Esophagus muscularis mucosa (tissue), 4 donors: ENCODE results near the gene SLC22A2. TPM values are rescaled to one million over a fixed set of nuclear protein-coding genes. Genes with fewer than 3 reads are reported as not detected.

Source experiments
- DNase-seq: peaks from one replicate; pipeline ENCODE4 v3.0.0-alpha.2; 2017; ENCODE audit errors: extremely low spot score
- H3K27ac ChIP-seq, 4 donors: fragments of 200-600 bp; sonication (generic); replicated peaks in 1 of 4; 1 replicate in 3 of 4; 2 replicates in 1 of 4; pipeline ENCODE4 v1.5.1; 2016 to 2019; ENCODE audit warnings: mild to moderate bottlenecking in 1 of 4
- H3K27me3 ChIP-seq, 4 donors: fragments of 200-600 bp; sonication (generic); one replicate each; pipeline versions ENCODE4 v1.5.1 to v1.6.0; 2016 to 2019
- H3K36me3 ChIP-seq, 4 donors: fragments of 200-600 bp; sonication (generic); one replicate each; pipeline ENCODE4 v1.5.1; 2016 to 2019
- H3K4me1 ChIP-seq, 4 donors: fragments of 200-600 bp; sonication (generic); one replicate each; pipeline ENCODE4 v1.5.1; 2016 to 2019
- H3K4me3 ChIP-seq, 4 donors: fragments of 200-600 bp; sonication (generic); 1 replicate in 2 of 4; 2 replicates in 2 of 4; pipeline ENCODE4 v1.5.1; 2016 to 2019; ENCODE audit warnings: mild to moderate bottlenecking in 4 of 4, moderate library complexity in 1 of 4
- H3K9me3 ChIP-seq, 4 donors: fragments of 200-600 bp; sonication (generic); 1 replicate in 3 of 4; 2 replicates in 1 of 4; pipeline ENCODE4 v1.5.1; 2016 to 2019
- CTCF ChIP-seq, 3 experiments: fragments of 200-600 bp in 2 of 3; fragments of 450-650 bp in 1 of 3; sonication (generic) in 2 of 3; IDR thresholded peaks; one replicate each; pipeline ENCODE4 v1.5.1; 2017 to 2019; ENCODE audit warnings: antibody characterized with exemption in 3 of 3, mild to moderate bottlenecking in 2 of 3, moderate library complexity in 1 of 3
- EP300 ChIP-seq: sonication (generic); formaldehyde crosslinking; IDR thresholded peaks from one replicate; pipeline ENCODE4 v1.6.1; 2017; ENCODE audit warnings: antibody characterized with exemption
- POLR2A ChIP-seq: fragments of 450-650 bp; IDR thresholded peaks from one replicate; pipeline ENCODE4 v1.6.1; 2017; ENCODE audit warnings: antibody characterized with exemption, moderate library complexity, mild to moderate bottlenecking, low read depth
- POLR2AphosphoS5 ChIP-seq, 2 donors: sonication (generic); formaldehyde crosslinking; IDR thresholded peaks; one replicate each; pipeline ENCODE4 v1.6.1; 2017; ENCODE audit warnings: antibody characterized with exemption in 2 of 2
- WGBS: methylation state at CpG from one replicate; pipeline ENCODE4 v1.1.5; 2018; 5-methylcytosine and 5-hydroxymethylcytosine counted together
- intact Hi-C: fragments of 100-400 bp; cut with DNase I; formaldehyde crosslinking; loops from one replicate; pipeline ENCODE4 v1.15.1; 2023
- total RNA-seq, 4 donors: library from RNA; depleted of rRNA; stranded (reverse); fragments of >200 nt; gene quantifications; one replicate each; pipeline versions ENCODE4 v1.1.0 to v1.2.1, GENCODE V29; 2016

SLC22A2 gene
- total RNA-seq, 4 donors from 2014 or later: 0.75 TPM; not detected in 3

DNA sequence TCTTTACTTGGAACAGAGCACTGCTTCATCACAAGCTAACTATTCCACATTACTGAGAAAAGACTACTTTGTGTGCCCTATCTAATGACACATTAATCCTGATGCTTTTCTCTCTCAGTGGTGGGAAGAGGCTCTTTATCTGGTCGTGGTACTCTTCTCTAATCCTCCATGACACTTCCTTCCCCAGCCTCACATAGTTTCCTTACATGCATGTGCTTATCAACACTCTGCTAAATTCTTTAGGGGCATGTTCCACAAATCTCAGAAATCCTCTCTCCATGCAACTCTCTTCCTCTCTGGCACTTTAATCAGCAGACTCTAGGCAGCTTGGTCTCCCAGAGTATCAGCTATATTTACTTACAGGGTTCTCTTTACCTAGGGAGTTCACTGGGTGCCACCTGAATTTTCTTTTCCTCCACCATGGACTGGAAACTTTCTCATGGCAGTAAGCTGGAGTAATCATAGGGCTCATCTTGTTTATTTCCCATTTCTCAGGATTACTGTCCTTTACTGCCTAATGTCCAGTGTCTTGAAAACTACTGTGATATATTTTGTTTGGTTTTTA, 27.0 kb upstream of the SLC22A2 start:
- DNase-seq: no peak
- Histone ChIP-seq H3K27ac (no peak overlapping the region), H3K36me3 (no peaks in the 10 kb centered on the region), H3K4me3 (no peak overlapping the region), H3K9me3 (no peaks in the 10 kb centered on the region), H3K27me3 (no peaks in the 10 kb centered on the region), H3K4me1 (no peaks in the 10 kb centered on the region)
- intact Hi-C loops: no loop called here
- 33% methylated on average over 1 of the region's 1 CpG for WGBS
- TF ChIP-seq EP300 (no peak), POLR2A (no peak), POLR2AphosphoS5 (IDR thresholded peaks at IDR 0.05) (no peak), CTCF (IDR thresholded peaks at IDR 0.05) (no peak)

DNA sequence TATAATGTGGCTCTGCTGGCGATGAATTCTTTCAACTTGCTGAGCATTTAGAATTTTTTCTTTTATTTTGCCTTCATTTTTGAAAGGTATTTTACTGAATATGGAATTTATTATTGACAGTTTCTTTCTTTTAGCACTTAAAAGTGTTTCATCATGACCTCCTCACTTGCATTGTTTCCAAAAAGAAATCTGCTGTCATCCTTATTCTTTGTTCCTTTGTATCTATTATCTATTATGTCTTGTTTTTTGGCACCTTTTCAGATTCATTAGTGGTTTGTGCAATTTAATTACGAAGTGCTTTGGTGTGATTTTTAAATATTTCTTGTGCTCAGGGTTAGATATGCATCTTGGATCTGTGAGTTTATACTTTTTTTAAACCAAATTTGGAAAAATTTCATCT, 26.0 kb upstream of the SLC22A2 start:
- no peaks in the 10 kb centered on the region for H3K27me3 ChIP-seq
- H3K27ac ChIP-seq: no peak overlapping the region
- H3K4me1 ChIP-seq: no peaks in the 10 kb centered on the region
- DNase-seq: no peak
- TF ChIP-seq CTCF (IDR thresholded peaks at IDR 0.05) (no peak), POLR2A (no peak), POLR2AphosphoS5 (IDR thresholded peaks at IDR 0.05) (no peak)
- no peak overlapping the region for H3K4me3 ChIP-seq
- no peaks in the 10 kb centered on the region for H3K9me3 ChIP-seq
- 92% methylated on average over 2 of the region's 2 CpGs for WGBS
- intact Hi-C loops: no loop called here
- no peaks in the 10 kb centered on the region for H3K36me3 ChIP-seq

- Histone ChIP-seq H3K27me3 (no peaks in the 10 kb centered on the region), H3K27ac (no peak overlapping the region), H3K4me1 (no peaks in the 10 kb centered on the region), H3K9me3 (no peaks in the 10 kb centered on the region), H3K4me3 (no peak overlapping the region), H3K36me3 (no peaks in the 10 kb centered on the region)
- no peak for DNase-seq
- WGBS: 76% methylated on average over 1 of the region's 1 CpG
- intact Hi-C loops: no loop called here
- TF ChIP-seq EP300: no peak
- TF ChIP-seq POLR2A: no peak
- TF ChIP-seq CTCF (IDR thresholded peaks at IDR 0.05): no peak
- no peak for TF ChIP-seq POLR2AphosphoS5 (IDR thresholded peaks at IDR 0.05)
These were observed 23.8 kb upstream of the SLC22A2 start for GRCh38 chr6:160282444-160282843.

GRCh38 chr6:160279850-160280249, 21.2 kb upstream of the SLC22A2 start:
- WGBS: 88% methylated on average over 2 of the region's 2 CpGs
- Histone ChIP-seq H3K27me3 (no peaks in the 10 kb centered on the region), H3K4me3 (no peak overlapping the region), H3K9me3 (no peaks in the 10 kb centered on the region), H3K36me3 (no peaks in the 10 kb centered on the region), H3K27ac (no peak overlapping the region), H3K4me1 (peaks cover 0 to 6% (median 0%) of the 10 kb centered on the region in 4 donors)
- no peak for DNase-seq
- intact Hi-C loops: no loop called here
- TF ChIP-seq POLR2AphosphoS5 (IDR thresholded peaks at IDR 0.05): no peak
- TF ChIP-seq CTCF (IDR thresholded peaks at IDR 0.05): no peak
- no peak for TF ChIP-seq EP300
- TF ChIP-seq POLR2A: no peak

GRCh38 chr6:160278786-160279310, 20.2 kb upstream of the SLC22A2 start:
- DNase-seq: peak; percentile 50
- Histone ChIP-seq H3K4me1 (peaks cover 0 to 8% (median 0%) of the 10 kb centered on the region in 4 donors), H3K9me3 (no peaks in the 10 kb centered on the region), H3K4me3 (no peak overlapping the region), H3K27me3 (no peaks in the 10 kb centered on the region), H3K36me3 (no peaks in the 10 kb centered on the region), H3K27ac (no peak overlapping the region)
- intact Hi-C loops: no loop called here
- 67% methylated on average over 12 of the region's 12 CpGs for WGBS
- TF ChIP-seq POLR2A (no peak), CTCF (IDR thresholded peaks at IDR 0.05) (no peak), POLR2AphosphoS5 (IDR thresholded peaks at IDR 0.05) (no peak), EP300 (no peak)
